Measurements from ENCODE around the gene MCRIP1.

DNA sequence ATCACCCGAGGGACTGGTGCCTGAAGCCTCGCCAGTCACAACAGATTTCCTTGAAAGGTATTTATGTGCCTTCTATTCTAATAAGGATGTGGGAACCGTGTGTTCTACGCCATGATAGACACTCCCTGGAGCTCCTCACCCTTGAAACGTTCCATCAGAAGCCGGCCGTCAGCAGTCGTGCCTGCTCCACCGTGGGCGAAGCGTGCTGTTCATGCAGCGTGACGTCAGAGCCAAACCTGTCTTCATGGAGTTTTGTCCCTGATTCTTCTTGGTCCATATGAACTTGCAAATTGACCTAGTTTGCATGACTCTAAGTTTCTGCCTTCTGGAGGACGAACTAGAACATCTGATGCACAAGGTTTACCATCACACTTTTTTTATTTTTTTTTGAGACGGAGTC is 6.2 kb upstream of the MCRIP1 start:
- TF ChIP-seq SP1 (CRISPR knock-in tag; conservative IDR thresholded peaks at IDR 0.05) (no peak), FOXP1 (CRISPR knock-in tag; IDR thresholded peaks at IDR 0.05; ENCODE audit: borderline replicate concordance) (no peak), ATF1 (CRISPR knock-in tag; IDR thresholded peaks at IDR 0.05) (no peak), NR3C1 (CRISPR knock-in tag; conservative IDR thresholded peaks at IDR 0.05; ENCODE audit: low read depth) (no peak), NR2C2 (CRISPR knock-in tag; IDR thresholded peaks at IDR 0.05) (no peak), ZNF396 (CRISPR knock-in tag; IDR thresholded peaks at IDR 0.05; ENCODE audit: borderline replicate concordance) (no peak)
- TF ChIP-seq, protein P1, sequence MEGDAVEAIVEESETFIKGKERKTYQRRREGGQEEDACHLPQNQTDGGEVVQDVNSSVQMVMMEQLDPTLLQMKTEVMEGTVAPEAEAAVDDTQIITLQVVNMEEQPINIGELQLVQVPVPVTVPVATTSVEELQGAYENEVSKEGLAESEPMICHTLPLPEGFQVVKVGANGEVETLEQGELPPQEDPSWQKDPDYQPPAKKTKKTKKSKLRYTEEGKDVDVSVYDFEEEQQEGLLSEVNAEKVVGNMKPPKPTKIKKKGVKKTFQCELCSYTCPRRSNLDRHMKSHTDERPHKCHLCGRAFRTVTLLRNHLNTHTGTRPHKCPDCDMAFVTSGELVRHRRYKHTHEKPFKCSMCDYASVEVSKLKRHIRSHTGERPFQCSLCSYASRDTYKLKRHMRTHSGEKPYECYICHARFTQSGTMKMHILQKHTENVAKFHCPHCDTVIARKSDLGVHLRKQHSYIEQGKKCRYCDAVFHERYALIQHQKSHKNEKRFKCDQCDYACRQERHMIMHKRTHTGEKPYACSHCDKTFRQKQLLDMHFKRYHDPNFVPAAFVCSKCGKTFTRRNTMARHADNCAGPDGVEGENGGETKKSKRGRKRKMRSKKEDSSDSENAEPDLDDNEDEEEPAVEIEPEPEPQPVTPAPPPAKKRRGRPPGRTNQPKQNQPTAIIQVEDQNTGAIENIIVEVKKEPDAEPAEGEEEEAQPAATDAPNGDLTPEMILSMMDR (IDR thresholded peaks at IDR 0.05), result no peak
